Body of pancreas (tissue), 4 donors: ENCODE data around the gene IL21R. TPM values are rescaled to one million over a fixed set of nuclear protein-coding genes. Genes with fewer than 3 reads are reported as not detected.

Source experiments
- ATAC-seq: fragments of 150-250 bp; one replicate; pipeline ENCODE4 v1.9.1; 2016
- DNase-seq, 4 donors: peaks; one replicate each; pipeline ENCODE4 v3.0.0-alpha.2; 2019
- H3K27ac ChIP-seq, 4 donors: fragments of 200-600 bp; sonication (generic); 1 replicate in 3 of 4; 2 replicates in 1 of 4; pipeline versions ENCODE4 v1.5.1 to v1.6.1; 2016 to 2019; ENCODE audit warnings: mild to moderate bottlenecking in 1 of 4, mixed read lengths in 1 of 4, moderate library complexity in 1 of 4
- H3K27me3 ChIP-seq, 2 donors: fragments of 200-600 bp; sonication (generic); one replicate each; pipeline ENCODE4 v1.6.0; 2016; ENCODE audit warnings: mild to moderate bottlenecking in 1 of 2
- H3K36me3 ChIP-seq, 2 donors: fragments of 200-600 bp; sonication (generic); replicated peaks in 1 of 2; 2 replicates each; pipeline ENCODE4 v1.5.1; 2016; ENCODE audit warnings: low read depth in 2 of 2; ENCODE audit not compliant: insufficient read depth in 1 of 2
- H3K4me1 ChIP-seq: fragments of 200-600 bp; sonication (generic); one replicate; pipeline ENCODE4 v1.6.0; 2016
- H3K4me3 ChIP-seq, 2 donors: fragments of 200-600 bp; sonication (generic); 1 replicate in 1 of 2; 2 replicates in 1 of 2; pipeline ENCODE4 v1.5.1; 2016 to 2019
- H3K9me3 ChIP-seq, 3 donors: fragments of 200-600 bp; sonication (generic); 1 replicate in 2 of 3; 2 replicates in 1 of 3; pipeline ENCODE4 v1.5.1; 2016
- POLR2A ChIP-seq, 3 donors: fragments of 450-650 bp; IDR thresholded peaks; one replicate each; pipeline ENCODE4 v1.6.1; 2016; ENCODE audit warnings: antibody characterized with exemption in 3 of 3, mild to moderate bottlenecking in 2 of 3
- WGBS, 2 donors: methylation state at CpG; one replicate each; pipeline ENCODE4 v1.1.5; 2017; 5-methylcytosine and 5-hydroxymethylcytosine counted together
- intact Hi-C: fragments of 100-400 bp; cut with DNase I; formaldehyde crosslinking; loops from one replicate; pipeline ENCODE4 v1.15.1; 2023
- total RNA-seq, 2 donors: library from RNA; depleted of rRNA; stranded (reverse); fragments of >200 nt; gene quantifications; one replicate each; pipeline ENCODE4 v1.1.0, GENCODE V29; 2016
- TF ChIP-seq, protein P1 (sequence below), 7 experiments: fragments of 450-650 bp in 4 of 7; fragments of 200-600 bp in 3 of 7; sonication (generic) in 3 of 7; IDR thresholded peaks; one replicate each; pipeline ENCODE4 v1.5.1; 2016 to 2019; ENCODE audit warnings: antibody characterized with exemption in 7 of 7

Gene IL21R
- total RNA-seq, 2 donors from 2014 or later: 0.26 TPM; not detected in 1

DNA sequence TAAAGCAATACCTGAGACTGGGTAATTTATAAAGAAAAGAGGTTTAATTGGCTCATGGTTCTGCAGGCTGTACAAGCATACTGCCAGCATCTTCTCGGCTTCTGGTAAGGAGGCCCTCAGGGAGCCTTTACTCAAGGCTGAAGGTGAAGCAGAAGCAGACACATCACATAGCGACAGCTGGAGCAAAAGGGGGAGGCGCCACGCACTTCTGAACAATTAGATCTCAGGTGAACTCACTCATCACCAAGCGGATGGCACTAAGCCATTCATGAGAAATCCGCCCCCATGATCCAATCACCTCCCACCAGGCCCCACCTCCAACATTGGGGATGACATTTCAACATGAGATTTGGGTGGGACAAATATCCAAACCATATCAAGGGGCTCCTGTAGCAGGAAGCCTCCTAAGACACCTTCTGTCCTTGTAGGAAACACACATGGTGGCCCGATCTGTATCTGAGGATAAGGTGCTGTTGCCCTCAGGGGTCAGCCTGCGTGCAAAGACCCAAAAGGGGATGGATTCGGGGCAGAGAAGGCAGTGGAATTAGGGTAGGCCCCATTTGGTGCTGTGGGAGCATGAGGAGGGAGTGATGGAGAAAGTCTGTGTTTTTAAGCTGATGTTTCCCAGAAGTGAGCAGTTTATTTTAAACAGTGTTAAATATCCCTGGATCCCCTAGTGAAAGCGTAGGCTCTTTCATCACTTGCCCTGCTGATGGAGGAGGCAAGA is 23.0 kb downstream of the IL21R start:
- Histone ChIP-seq H3K4me3 (no peak overlapping the region), H3K4me1 (no peaks in the 10 kb centered on the region), H3K27ac (no peak overlapping the region), H3K36me3 (no peaks in the 10 kb centered on the region), H3K9me3 (no peaks in the 10 kb centered on the region), H3K27me3 (no peaks in the 10 kb centered on the region)
- TF ChIP-seq POLR2A (IDR thresholded peaks at IDR 0.05): no peak
- TF ChIP-seq, protein P1, sequence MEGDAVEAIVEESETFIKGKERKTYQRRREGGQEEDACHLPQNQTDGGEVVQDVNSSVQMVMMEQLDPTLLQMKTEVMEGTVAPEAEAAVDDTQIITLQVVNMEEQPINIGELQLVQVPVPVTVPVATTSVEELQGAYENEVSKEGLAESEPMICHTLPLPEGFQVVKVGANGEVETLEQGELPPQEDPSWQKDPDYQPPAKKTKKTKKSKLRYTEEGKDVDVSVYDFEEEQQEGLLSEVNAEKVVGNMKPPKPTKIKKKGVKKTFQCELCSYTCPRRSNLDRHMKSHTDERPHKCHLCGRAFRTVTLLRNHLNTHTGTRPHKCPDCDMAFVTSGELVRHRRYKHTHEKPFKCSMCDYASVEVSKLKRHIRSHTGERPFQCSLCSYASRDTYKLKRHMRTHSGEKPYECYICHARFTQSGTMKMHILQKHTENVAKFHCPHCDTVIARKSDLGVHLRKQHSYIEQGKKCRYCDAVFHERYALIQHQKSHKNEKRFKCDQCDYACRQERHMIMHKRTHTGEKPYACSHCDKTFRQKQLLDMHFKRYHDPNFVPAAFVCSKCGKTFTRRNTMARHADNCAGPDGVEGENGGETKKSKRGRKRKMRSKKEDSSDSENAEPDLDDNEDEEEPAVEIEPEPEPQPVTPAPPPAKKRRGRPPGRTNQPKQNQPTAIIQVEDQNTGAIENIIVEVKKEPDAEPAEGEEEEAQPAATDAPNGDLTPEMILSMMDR (IDR thresholded peaks at IDR 0.05): no peak
- 70 to 78% methylated on average over 10 of the region's 10 CpGs for WGBS, 2 donors
- intact Hi-C loops: no loop called here
- no peak for DNase-seq
- ATAC-seq: no peak

DNA sequence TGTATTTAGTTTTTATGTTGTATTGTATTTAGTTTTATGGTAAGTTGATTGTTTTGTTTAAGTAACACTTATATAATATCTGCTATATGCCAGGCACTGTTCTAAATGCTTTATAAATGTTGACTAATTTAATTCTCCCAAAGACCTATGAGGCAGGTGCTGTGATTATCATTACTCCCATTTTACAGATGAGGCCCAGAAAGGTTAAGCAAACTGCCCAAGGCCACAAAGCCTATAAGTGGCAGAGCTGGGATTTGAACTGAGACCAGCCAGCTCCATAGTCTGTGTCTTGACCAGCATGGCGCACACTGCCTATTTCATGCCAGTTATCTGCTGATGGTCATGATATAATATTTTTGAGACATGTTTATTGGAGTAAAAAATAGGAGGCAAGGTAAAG is 24.0 kb downstream of the IL21R start:
- TF ChIP-seq, protein P1 (IDR thresholded peaks at IDR 0.05): no peak
- TF ChIP-seq POLR2A (IDR thresholded peaks at IDR 0.05): no peak
- ATAC-seq (no peak), DNase-seq (no peak)
- H3K36me3 ChIP-seq: no peaks in the 10 kb centered on the region
- H3K27me3 ChIP-seq: no peaks in the 10 kb centered on the region
- intact Hi-C loops: no loop called here
- WGBS, 2 donors: 78 to 94% methylated on average over 1 of the region's 1 CpG
- no peak overlapping the region for H3K4me3 ChIP-seq
- no peaks in the 10 kb centered on the region for H3K9me3 ChIP-seq
- no peaks in the 10 kb centered on the region for H3K4me1 ChIP-seq
- H3K27ac ChIP-seq: no peak overlapping the region

DNA sequence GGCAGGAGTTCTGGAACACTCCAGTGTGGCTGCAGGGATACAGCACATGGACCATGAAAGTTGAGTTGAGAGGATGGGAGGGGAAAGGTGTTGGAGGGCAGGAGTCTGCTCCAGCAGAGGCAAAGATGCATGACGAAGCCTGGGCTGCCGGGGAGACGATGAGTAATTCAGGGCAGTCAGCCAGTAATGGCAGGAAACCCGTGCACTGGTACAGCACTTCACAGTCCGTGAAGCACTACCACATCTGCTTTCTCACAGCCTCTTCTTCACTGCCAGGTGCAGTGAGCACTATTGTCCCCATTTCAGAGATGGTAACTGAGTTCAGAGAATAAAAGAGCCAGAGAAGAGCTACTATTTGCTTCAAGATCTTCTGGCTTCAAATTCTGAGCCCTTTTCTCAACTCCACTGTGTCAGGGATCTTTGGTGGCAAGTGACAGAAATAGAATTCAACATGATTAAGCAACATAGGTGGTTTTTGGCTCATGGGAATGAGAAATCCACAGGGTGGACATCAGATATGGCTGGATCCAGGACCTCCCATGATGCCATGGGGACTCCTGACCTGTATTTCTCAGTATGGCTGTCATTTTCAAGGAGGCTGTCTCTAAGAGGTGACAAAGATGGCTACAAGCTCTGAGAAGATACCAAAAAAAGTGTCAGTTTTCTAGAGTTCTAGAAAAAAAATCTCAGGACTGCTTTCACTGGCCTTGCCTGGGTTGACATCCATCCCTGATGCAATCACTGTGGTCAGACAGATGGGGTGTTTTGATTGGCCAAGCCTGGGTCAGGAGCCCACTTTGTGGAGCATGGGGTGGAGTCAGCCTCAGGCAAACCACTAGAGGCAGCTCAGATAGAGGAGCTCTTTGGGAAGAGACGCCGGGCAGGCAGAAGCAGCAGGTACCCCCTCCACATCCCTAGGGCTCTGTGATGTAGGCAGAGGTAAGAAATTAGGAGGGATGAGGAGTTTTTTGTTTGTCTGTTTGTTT is 24.7 kb downstream of the IL21R start:
- Histone ChIP-seq H3K4me1 (no peaks in the 10 kb centered on the region), H3K4me3 (no peak overlapping the region), H3K9me3 (no peaks in the 10 kb centered on the region), H3K36me3 (no peaks in the 10 kb centered on the region), H3K27me3 (no peaks in the 10 kb centered on the region), H3K27ac (no peak overlapping the region)
- TF ChIP-seq, protein P1 (IDR thresholded peaks at IDR 0.05): no peak
- no peak for TF ChIP-seq POLR2A (IDR thresholded peaks at IDR 0.05)
- intact Hi-C loops: no loop called here
- DNase-seq (peak in 2 of 4 donors; percentile 15 to 58), ATAC-seq (no peak)
- WGBS, 2 donors: 51 to 58% methylated on average over 7 of the region's 7 CpGs

DNA sequence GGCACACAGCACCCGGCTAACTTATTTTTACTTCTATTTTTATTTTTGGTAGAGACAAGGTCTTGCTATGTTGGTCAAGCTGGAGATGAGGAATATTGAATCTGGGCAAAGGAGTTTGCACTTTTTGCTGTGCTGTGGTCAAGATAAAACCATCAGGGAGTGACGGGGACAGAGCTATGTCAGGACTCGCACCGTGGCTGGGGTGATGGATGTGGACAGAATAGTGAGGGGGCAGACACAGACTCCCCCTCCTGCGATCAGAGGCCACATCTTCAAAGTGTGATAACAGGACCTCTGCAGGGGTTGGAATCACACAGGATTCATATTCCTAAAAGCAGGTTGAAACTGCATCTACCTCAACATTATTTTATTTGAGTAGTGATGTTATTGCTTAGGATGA is 25.6 kb downstream of the IL21R start:
- 55 to 62% methylated on average over 5 of the region's 5 CpGs for WGBS, 2 donors
- TF ChIP-seq POLR2A (IDR thresholded peaks at IDR 0.05): no peak
- TF ChIP-seq, protein P1 (IDR thresholded peaks at IDR 0.05): no peak
- H3K36me3 ChIP-seq: no peaks in the 10 kb centered on the region
- no peaks in the 10 kb centered on the region for H3K27me3 ChIP-seq
- H3K4me1 ChIP-seq: no peaks in the 10 kb centered on the region
- DNase-seq: no peak
- ATAC-seq: no peak
- intact Hi-C loops: no loop called here
- no peaks in the 10 kb centered on the region for H3K9me3 ChIP-seq
- no peak overlapping the region for H3K4me3 ChIP-seq
- H3K27ac ChIP-seq: no peak overlapping the region
